NT2/D1 (cell line): Measurements from ENCODE around the gene PFKFB3.

Experiments
- SUZ12 ChIP-seq: IDR thresholded peaks from 2 replicates; pipeline ENCODE4 v1.6.1; 2011; ENCODE audit not compliant: insufficient read length, insufficient read depth; ENCODE audit errors: extremely low read depth
- ZNF274 ChIP-seq: IDR thresholded peaks from 2 replicates; pipeline ENCODE4 v1.6.1; 2011; ENCODE audit warnings: mild to moderate bottlenecking, low read depth, low read length

GRCh38 chr10:6165221-6165725 lies 37.5 kb upstream of the PFKFB3 start:
- no peak for TF ChIP-seq SUZ12
- TF ChIP-seq ZNF274 = no peak
